ENCODE data around the gene MED6.

GRCh38 chr14:70622111-70622712, 21.8 kb upstream of the MED6 start:
- TF ChIP-seq, protein P1, sequence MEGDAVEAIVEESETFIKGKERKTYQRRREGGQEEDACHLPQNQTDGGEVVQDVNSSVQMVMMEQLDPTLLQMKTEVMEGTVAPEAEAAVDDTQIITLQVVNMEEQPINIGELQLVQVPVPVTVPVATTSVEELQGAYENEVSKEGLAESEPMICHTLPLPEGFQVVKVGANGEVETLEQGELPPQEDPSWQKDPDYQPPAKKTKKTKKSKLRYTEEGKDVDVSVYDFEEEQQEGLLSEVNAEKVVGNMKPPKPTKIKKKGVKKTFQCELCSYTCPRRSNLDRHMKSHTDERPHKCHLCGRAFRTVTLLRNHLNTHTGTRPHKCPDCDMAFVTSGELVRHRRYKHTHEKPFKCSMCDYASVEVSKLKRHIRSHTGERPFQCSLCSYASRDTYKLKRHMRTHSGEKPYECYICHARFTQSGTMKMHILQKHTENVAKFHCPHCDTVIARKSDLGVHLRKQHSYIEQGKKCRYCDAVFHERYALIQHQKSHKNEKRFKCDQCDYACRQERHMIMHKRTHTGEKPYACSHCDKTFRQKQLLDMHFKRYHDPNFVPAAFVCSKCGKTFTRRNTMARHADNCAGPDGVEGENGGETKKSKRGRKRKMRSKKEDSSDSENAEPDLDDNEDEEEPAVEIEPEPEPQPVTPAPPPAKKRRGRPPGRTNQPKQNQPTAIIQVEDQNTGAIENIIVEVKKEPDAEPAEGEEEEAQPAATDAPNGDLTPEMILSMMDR (IDR thresholded peaks at IDR 0.05): peak in 1 of 4 experiments; percentile 33
- no peak for TF ChIP-seq POLR2AphosphoS5 (IDR thresholded peaks at IDR 0.05)

Data from sigmoid colon (tissue), 4 donors.